ENCODE results near the gene MED31.
A peak's percentile ranks its signal among the peaks of the same experiment; 100 is the strongest.
"Not testable (repeated sequence)": the region's sequence is repeated elsewhere in the genome, so short reads cannot be mapped to it uniquely, and the experiment has no call there.

The MED31 gene

GRCh38 chr17:6608321-6608720 is 43.1 kb downstream of the MED31 start:
- DNase-seq: no peak

- DNase-seq: no peak
Observed at GRCh38 chr17:6605142-6605541, 46.3 kb downstream of the MED31 start.

- DNase-seq: peak; percentile 2 to 30
Observed at GRCh38 chr17:6603744-6604325, 47.6 kb downstream of the MED31 start.

- DNase-seq: no peak
Observed at GRCh38 chr17:6602141-6602540, 49.3 kb downstream of the MED31 start.

GRCh38 chr17:6599364-6599763 is 52.0 kb downstream of the MED31 start:
- DNase-seq: no peak

GRCh38 chr17:6597727-6598126 is 53.7 kb downstream of the MED31 start:
- DNase-seq: no peak

GRCh38 chr17:6596941-6597340 is 54.5 kb downstream of the MED31 start:
- DNase-seq: no peak

GRCh38 chr17:6596511-6596910 is 54.9 kb downstream of the MED31 start:
- no peak for DNase-seq

- no peak for DNase-seq
Observed at GRCh38 chr17:6596081-6596480, 55.3 kb downstream of the MED31 start.

GRCh38 chr17:6593371-6593770 is 58.0 kb downstream of the MED31 start:
- not testable (repeated sequence) for DNase-seq

Data from NCI-H446 (cell line).